ENCODE results near the gene HYAL1.
"Not testable (repeated sequence)": the region's sequence is repeated elsewhere in the genome, so short reads cannot be mapped to it uniquely, and the experiment has no call there.

Gene HYAL1

GRCh38 chr3:50318615-50319014 lies 15.2 kb upstream of the HYAL1 start:
- no peak for DNase-seq (ENCODE audit: low read depth)

GRCh38 chr3:50318163-50318562 lies 14.8 kb upstream of the HYAL1 start:
- DNase-seq (ENCODE audit: low read depth) = no peak

- DNase-seq (ENCODE audit: low read depth) = no peak
Measured at GRCh38 chr3:50317300-50317699, 13.9 kb upstream of the HYAL1 start.

DNA sequence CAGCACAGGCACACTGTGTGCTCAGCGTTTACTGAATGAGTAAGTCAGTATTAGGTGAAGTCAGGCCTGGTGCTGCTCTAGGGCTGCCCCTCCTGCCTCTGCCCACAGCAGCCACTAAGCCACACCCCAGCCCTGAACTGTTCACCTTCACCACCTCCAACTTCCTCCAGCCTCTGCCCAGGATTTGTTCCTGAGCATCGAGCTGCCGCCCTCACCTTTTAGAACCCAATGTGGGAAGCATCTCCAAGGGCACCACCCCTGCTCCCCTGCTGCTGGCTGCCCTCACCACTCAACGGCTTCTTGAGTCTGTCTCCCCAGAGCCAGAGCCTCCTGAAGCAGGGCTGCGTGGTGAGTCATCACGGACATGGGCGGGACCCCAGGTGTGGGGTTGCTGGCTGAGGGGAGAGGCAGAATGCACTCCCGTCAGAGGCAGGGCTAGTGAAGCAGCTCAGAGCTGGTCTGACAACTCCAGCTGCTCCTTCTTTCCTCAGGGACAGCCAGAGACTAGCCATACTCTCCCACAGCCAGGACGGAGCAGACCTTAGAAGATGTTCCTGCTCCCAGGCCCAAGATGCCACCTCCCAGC lies 13.4 kb upstream of the HYAL1 start:
- DNase-seq (ENCODE audit: low read depth) = peak; percentile 62

- no peak for DNase-seq (ENCODE audit: low read depth)
Measured at GRCh38 chr3:50314816-50315215, 11.4 kb upstream of the HYAL1 start.

DNA sequence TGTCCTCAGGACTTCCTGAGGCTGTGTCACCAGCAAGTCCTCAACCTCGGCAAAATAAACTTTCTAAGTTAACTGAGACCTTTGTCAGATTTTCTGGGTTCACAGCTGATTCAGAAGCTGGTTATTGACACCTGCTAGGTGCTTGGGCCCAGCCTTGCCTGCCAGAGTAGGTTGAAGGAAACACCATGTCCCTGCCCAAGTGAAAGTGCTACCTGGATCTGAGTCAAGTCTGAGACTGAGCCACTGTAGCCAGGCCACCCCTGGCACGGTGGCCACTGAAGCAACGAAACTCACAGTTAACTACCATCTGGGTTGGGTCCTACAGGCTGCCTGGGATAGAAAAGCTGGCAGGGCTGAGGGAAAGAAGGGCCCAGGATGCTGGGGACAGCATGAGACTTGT lies 11.0 kb upstream of the HYAL1 start:
- DNase-seq (ENCODE audit: low read depth) = no peak

GRCh38 chr3:50312041-50312440 lies 8.7 kb upstream of the HYAL1 start:
- DNase-seq (ENCODE audit: low read depth) = not testable (repeated sequence)

DNA sequence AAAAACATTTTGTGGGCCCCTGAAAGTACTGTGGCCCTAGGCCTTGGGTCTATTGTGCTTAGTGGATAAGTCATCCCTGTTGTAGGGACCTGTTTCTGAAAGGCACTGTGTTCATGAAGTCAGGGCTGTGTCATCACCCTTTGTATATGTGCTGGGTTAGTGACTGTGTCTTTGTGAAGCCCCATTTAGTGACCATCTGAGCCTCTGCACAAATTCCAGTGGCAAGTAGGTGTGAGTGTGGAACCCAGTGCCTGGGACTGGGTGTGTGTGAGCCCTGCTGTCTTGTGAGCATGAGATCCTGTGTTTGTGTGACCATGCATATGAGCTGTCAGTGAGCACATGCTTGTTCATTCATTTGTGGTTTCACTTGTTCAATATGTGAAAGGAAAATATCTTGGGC lies 1.2 kb upstream of the HYAL1 start:
- no peak for DNase-seq (ENCODE audit: low read depth)

- DNase-seq (ENCODE audit: low read depth) = no peak
Measured at GRCh38 chr3:50302095-50303012, 1.0 kb downstream of the HYAL1 start.

GRCh38 chr3:50300681-50301254 lies 2.6 kb downstream of the HYAL1 start:
- DNase-seq (ENCODE audit: low read depth) = no peak

DNA sequence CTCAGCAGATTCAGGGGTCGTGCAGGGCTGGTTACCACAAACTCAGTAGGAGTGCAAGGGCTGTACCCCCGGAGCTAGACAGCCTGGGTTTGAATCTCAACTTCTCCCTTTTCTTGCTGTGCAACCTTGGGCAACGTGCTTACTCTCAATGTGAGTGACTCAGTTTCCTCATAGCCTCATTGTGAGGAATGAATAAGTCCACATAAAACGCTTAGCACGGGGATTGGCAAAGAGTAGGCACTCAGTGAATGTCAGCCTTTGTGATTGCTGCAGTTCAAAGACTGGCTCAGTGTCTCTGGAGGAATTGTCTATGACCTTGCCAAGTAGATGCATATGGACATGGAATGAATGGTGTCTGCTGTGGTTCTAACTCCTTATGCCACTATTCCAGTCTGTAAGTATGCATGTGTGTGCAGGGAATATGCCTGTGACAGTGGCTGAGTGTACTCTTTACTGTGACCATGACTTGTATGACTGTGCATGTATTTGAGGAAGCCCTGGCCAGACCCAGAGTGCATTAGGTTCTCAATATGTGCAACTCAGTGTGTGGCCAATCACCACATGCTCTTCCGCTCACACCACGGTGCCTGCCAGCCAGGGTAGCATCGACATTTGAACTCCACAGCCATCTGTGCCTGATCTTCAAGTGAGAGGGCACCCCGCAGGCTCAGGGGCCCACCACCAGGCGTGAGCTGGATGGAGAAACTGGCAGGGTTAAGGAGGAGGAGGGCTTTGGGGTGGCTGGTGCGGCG lies 3.3 kb downstream of the HYAL1 start:
- no peak for DNase-seq (ENCODE audit: low read depth)

GRCh38 chr3:50299638-50299928 lies 3.8 kb downstream of the HYAL1 start:
- no peak for DNase-seq (ENCODE audit: low read depth)

- peak; percentile 98 for DNase-seq (ENCODE audit: low read depth)
Measured at GRCh38 chr3:50298836-50299637, 4.3 kb downstream of the HYAL1 start, which contains the start of the genes HYAL3 and NAA80. Gene HYAL3, minus strand, starts transcription at chr3:50299405. Its CDS starts 3,803 bp downstream, at chr3:50295602. Gene NAA80, minus strand, starts transcription at chr3:50299405. Its CDS starts 1,942 bp downstream, at chr3:50297463.

GRCh38 chr3:50297896-50298725 lies 5.3 kb downstream of the HYAL1 start:
- no peak for DNase-seq (ENCODE audit: low read depth)

- DNase-seq (ENCODE audit: low read depth) = no peak
Measured at GRCh38 chr3:50297384-50297775, 6.0 kb downstream of the HYAL1 start.

- no peak for DNase-seq (ENCODE audit: low read depth)
Measured at GRCh38 chr3:50296721-50297383, 6.5 kb downstream of the HYAL1 start.

GRCh38 chr3:50295553-50296431 lies 7.6 kb downstream of the HYAL1 start:
- no peak for DNase-seq (ENCODE audit: low read depth)

GRCh38 chr3:50294492-50295403 lies 8.6 kb downstream of the HYAL1 start:
- DNase-seq (ENCODE audit: low read depth) = no peak
